ENCODE data around the gene UAP1.

GRCh38 chr1:162530988-162531319 lies 30.6 kb upstream of the UAP1 start:
- TF ChIP-seq POLR2A (IDR thresholded peaks at IDR 0.05; ENCODE audit: low read length) = no peak
- TF ChIP-seq GATA1 (IDR thresholded peaks at IDR 0.05; ENCODE audit: low read depth, low read length) = no peak
